A673 (cell line): ENCODE measurements around the gene KRT77. TPM values are rescaled to one million over a fixed set of nuclear protein-coding genes. Genes with fewer than 3 reads are reported as not detected.

Experiments
- BruUV-seq: library from RNA; stranded (reverse); fragments of 400-500 nt; replicated peaks from 2 replicates; lab custom pipeline; 2021; lab: Mats Ljungman, UMichigan
- CTCF ChIA-PET: fragments of 300-600 bp; sonication (Branson Sonifier 250); formaldehyde crosslinking; loops from one replicate; lab custom pipeline; 2022; ENCODE audit warnings: antibody characterized with exemption; lab: Charles Lee
- POLR2A ChIA-PET: fragments of 300-600 bp; sonication (Branson Sonifier 250); formaldehyde crosslinking; loops from one replicate; lab custom pipeline; 2022; ENCODE audit warnings: antibody characterized with exemption; ENCODE audit not compliant: low non-redundant PET; lab: Charles Lee
- DNase-seq: peaks from one replicate; pipeline ENCODE4 v3.0.0-alpha.2; 2015; ENCODE audit warnings: low spot score
- H3K27ac ChIP-seq: fragments of 200-600 bp; sonication (generic); 2 replicates; pipeline ENCODE4 v1.5.1; 2016; ENCODE audit warnings: mixed run types, low read depth, mild to moderate bottlenecking, mixed read lengths, antibody characterized with exemption, low read length; ENCODE audit not compliant: poor library complexity, severe bottlenecking
- H3K27me3 ChIP-seq: fragments of 200-600 bp; sonication (generic); replicated peaks from 2 replicates; pipeline ENCODE4 v1.6.1; 2017; ENCODE audit warnings: mixed run types, low read depth, mild to moderate bottlenecking, mixed read lengths, antibody characterized with exemption, low read length; ENCODE audit not compliant: insufficient read depth, poor library complexity
- H3K36me3 ChIP-seq: fragments of 200-600 bp; sonication (generic); 2 replicates; pipeline ENCODE4 v1.6.1; 2016; ENCODE audit warnings: mixed run types, mild to moderate bottlenecking, mixed read lengths, antibody characterized with exemption, low read length; ENCODE audit not compliant: insufficient read depth, poor library complexity, severe bottlenecking
- H3K4me1 ChIP-seq: fragments of 200-600 bp; sonication (generic); 2 replicates; pipeline ENCODE4 v1.6.1; 2017; ENCODE audit warnings: mixed run types, mild to moderate bottlenecking, mixed read lengths, antibody characterized with exemption, low read length; ENCODE audit not compliant: insufficient read depth, poor library complexity, severe bottlenecking
- H3K4me3 ChIP-seq: fragments of 200-600 bp; sonication (generic); 2 replicates; pipeline ENCODE4 v1.5.1; 2016; ENCODE audit warnings: low read depth, mixed run types, mild to moderate bottlenecking, mixed read lengths, low read length; ENCODE audit not compliant: poor library complexity, severe bottlenecking
- H3K9me3 ChIP-seq: fragments of 200-600 bp; sonication (generic); 2 replicates; pipeline ENCODE4 v1.6.1; 2016; ENCODE audit warnings: mixed run types, low read depth, mild to moderate bottlenecking, mixed read lengths, antibody characterized with exemption, low read length; ENCODE audit not compliant: poor library complexity, severe bottlenecking
- EZH2 ChIP-seq: fragments of 200-600 bp; sonication (generic); IDR thresholded peaks from 2 replicates; pipeline ENCODE4 v1.6.1; 2017; ENCODE audit warnings: borderline replicate concordance, low read depth, mild to moderate bottlenecking, mixed read lengths, antibody characterized with exemption, low read length; ENCODE audit not compliant: poor library complexity, severe bottlenecking
- intact Hi-C: fragments of 100-400 bp; cut with micrococcal nuclease; formaldehyde crosslinking; loops from one replicate; pipeline ENCODE4 v1.10.0; 2022; ENCODE audit not compliant: unreplicated experiment
- total RNA-seq: library from RNA; stranded (reverse); gene quantifications from 2 replicates; pipeline ENCODE4 v1.2.3, GENCODE V29; 2021
- TF ChIP-seq, protein P1 (sequence below): fragments of 300-800, 200-600 bp; sonication (generic); conservative IDR thresholded peaks from 2 replicates; pipeline ENCODE4 v1.5.1; 2017; ENCODE audit warnings: low read depth, mild to moderate bottlenecking, antibody characterized with exemption, low read length, moderate library complexity, mixed read lengths

KRT77 gene
- total RNA-seq, 1 experiment from 2014 or later = not detected

DNA sequence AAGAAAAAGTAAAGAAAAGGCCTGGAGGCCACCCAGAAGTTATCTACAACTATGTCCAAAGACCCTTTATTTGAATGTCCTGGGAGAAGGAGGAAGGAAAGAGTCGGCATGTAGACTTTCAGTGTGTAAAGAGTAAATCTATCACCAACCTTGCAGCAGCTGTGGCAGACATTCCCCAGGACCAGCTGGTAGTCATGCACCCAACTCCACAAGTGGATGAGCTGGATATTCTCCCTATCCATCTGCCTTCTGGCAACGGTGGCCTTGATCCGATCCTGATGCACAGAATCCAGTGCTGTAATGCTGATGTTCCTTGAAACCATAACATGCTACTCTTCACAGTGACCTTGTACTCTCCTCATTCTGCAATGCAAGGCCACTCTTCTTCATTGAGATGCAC lies 46.5 kb upstream of the KRT77 start:
- no TSS peak for BruUV-seq
- Histone ChIP-seq H3K4me1 (peaks cover 39% of the 10 kb centered on the region), H3K4me3 (no peak overlapping the region), H3K36me3 (no peaks in the 10 kb centered on the region), H3K9me3 (no peaks in the 10 kb centered on the region), H3K27me3 (no peaks in the 10 kb centered on the region), H3K27ac (no peak overlapping the region)
- CTCF ChIA-PET = interaction anchor here (0.6 kb wide), 1 partner anchor 92 kb away, joined by 3 read pairs; no protein-coding TSS in a partner anchor
- POLR2A ChIA-PET = interaction anchor here (0.6 kb wide), 1 partner anchor 555 kb away, joined by 3 read pairs; no protein-coding TSS in a partner anchor
- no peak for DNase-seq
- TF ChIP-seq EZH2 = no peak
- TF ChIP-seq, protein P1, sequence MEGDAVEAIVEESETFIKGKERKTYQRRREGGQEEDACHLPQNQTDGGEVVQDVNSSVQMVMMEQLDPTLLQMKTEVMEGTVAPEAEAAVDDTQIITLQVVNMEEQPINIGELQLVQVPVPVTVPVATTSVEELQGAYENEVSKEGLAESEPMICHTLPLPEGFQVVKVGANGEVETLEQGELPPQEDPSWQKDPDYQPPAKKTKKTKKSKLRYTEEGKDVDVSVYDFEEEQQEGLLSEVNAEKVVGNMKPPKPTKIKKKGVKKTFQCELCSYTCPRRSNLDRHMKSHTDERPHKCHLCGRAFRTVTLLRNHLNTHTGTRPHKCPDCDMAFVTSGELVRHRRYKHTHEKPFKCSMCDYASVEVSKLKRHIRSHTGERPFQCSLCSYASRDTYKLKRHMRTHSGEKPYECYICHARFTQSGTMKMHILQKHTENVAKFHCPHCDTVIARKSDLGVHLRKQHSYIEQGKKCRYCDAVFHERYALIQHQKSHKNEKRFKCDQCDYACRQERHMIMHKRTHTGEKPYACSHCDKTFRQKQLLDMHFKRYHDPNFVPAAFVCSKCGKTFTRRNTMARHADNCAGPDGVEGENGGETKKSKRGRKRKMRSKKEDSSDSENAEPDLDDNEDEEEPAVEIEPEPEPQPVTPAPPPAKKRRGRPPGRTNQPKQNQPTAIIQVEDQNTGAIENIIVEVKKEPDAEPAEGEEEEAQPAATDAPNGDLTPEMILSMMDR = no peak
- intact Hi-C loops = no loop called here

DNA sequence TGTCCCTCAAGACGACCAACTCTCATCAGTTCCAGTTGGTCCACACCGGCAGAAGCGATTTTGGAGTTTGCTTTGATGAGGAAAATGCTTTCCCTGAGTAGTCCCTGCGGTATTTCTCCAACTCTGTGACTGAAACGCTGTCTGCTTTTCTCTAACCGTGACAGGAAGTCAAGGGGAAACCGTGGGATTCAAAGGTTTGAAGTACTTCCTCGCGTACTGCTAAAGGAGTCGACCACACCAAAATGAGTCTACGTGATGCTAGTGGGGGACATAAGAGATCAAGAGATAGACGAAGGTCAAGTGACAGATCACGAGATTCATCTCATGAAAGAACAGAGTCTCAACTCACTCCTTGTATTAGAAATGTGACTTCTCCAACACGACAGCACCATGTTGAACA lies 45.3 kb upstream of the KRT77 start:
- H3K4me3 ChIP-seq = no peak overlapping the region
- POLR2A ChIA-PET = no interaction called here
- H3K27me3 ChIP-seq = no peaks in the 10 kb centered on the region
- H3K27ac ChIP-seq = no peak overlapping the region
- H3K36me3 ChIP-seq = no peaks in the 10 kb centered on the region
- no peak for TF ChIP-seq EZH2
- TF ChIP-seq, protein P1 = no peak
- no peaks in the 10 kb centered on the region for H3K9me3 ChIP-seq
- H3K4me1 ChIP-seq = peaks cover 26% of the 10 kb centered on the region
- DNase-seq = no peak
- CTCF ChIA-PET = no interaction called here
- intact Hi-C loops = no loop called here
- BruUV-seq = no TSS peak

DNA sequence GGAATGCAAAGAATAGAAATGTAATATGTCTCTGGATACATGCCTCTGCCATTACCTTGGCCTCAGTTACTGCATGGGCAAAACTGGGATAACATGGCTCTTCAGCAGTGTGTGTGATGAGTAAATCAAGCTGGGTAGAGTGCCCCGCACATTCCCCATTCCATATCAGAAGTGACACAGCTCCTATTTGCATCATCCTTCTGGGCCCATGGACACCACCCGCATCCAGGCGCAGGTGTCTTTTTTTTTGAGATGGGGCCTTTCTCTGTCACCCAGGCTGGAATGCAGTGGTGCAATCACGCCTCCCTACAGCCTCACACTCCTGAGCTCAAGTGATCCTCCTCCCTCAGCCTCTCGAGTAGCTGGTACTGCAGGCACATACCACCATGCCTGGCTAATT lies 42.2 kb upstream of the KRT77 start:
- Histone ChIP-seq H3K27ac (no peak overlapping the region), H3K36me3 (no peaks in the 10 kb centered on the region), H3K4me3 (no peak overlapping the region), H3K4me1 (peaks cover 13% of the 10 kb centered on the region), H3K27me3 (no peaks in the 10 kb centered on the region), H3K9me3 (no peaks in the 10 kb centered on the region)
- DNase-seq = no peak
- CTCF ChIA-PET = no interaction called here
- intact Hi-C loops = no loop called here
- BruUV-seq = no TSS peak
- TF ChIP-seq, protein P1 = no peak
- no peak for TF ChIP-seq EZH2
- POLR2A ChIA-PET = no interaction called here
